A549 treated with Hydrocortisone at 1 μM for 4 hours (cell line): Measurements from ENCODE around the gene HOXA3. TPM values are rescaled to one million over a fixed set of nuclear protein-coding genes. Genes with fewer than 3 reads are reported as not detected.

Source experiments
- total RNA-seq: library from RNA; stranded (reverse); fragments of 200-300 nt; extraction: Qiagen RNA extraction; gene quantifications from 5 replicates; pipeline ENCODE4 v1.2.3, GENCODE V29; 2022

The HOXA3 gene
- total RNA-seq, 1 experiment from 2014 or later = 5.6 TPM

Other genes starting within 250 kb of the HOXA3 start
- gene HOXA1, start 56.6 kb downstream of the HOXA3 start, total RNA-seq = 2.4 to 3.6 TPM (median 3.3 TPM) in 5 replicates
- gene HOXA2, start 49.9 kb downstream of the HOXA3 start, total RNA-seq = 0.53 to 0.81 TPM (median 0.69 TPM) in 5 replicates
- gene HOXA4, start 21.8 kb downstream of the HOXA3 start, total RNA-seq = 1.4 to 2.3 TPM (median 1.7 TPM) in 5 replicates
- gene HOXA5, start 8.9 kb downstream of the HOXA3 start, total RNA-seq = 4.1 to 5.9 TPM (median 4.2 TPM) in 5 replicates
- gene HOXA6, start 4.8 kb downstream of the HOXA3 start, total RNA-seq = 1.1 to 1.6 TPM (median 1.3 TPM) in 5 replicates
- gene HOXA7, start 4.1 kb upstream of the HOXA3 start, total RNA-seq = 4.2 to 5.2 TPM (median 4.8 TPM) in 5 replicates
- 0.32 to 0.67 TPM (median 0.54 TPM) in 5 replicates for gene HOXA9, start 13.0 kb upstream of the HOXA3 start, total RNA-seq
- gene HOXA10, start 21.7 kb upstream of the HOXA3 start, total RNA-seq = 5.4 to 7.8 TPM (median 6.3 TPM) in 5 replicates
- 0.58 to 0.68 TPM (median 0.63 TPM) in 5 replicates for gene HOXA11, start 32.6 kb upstream of the HOXA3 start, total RNA-seq
- 2.0 to 2.7 TPM (median 2.2 TPM) in 5 replicates for gene HOXA13, start 47.5 kb upstream of the HOXA3 start, total RNA-seq
- gene EVX1, start 90.2 kb upstream of the HOXA3 start, total RNA-seq = 0.07 to 0.22 TPM (median 0.13 TPM) in 5 replicates